NOMO-1 (cell line): Measurements from ENCODE around the gene PCDHB16.
"Not testable (repeated sequence)": the region's sequence is repeated elsewhere in the genome, so short reads cannot be mapped to it uniquely, and the experiment has no call there.

Experiments
- DNase-seq, 2 experiments: peaks; one replicate each; lab custom pipeline; 2025; ENCODE audit not compliant: unreplicated experiment in 2 of 2; lab: John Stamatoyannopoulos, UW

PCDHB16 gene

DNA sequence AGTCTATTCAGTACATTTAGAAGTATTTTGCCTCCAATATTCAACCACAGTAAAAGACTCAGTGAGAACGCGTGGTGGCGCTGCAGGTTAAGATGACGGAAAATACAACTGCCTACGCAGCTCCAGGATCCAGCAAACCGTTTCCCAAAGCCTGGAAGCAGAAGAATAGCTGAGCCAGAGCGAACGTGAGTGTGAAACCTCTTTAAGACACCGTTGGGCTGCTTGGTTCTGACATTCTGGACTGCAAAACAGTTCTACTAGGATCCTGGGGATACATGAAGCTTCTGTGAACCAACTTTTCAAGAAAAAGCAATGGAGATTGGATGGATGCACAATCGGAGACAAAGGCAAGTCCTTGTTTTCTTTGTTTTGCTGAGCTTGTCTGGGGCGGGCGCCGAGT lies at the start of gene PCDHB16:
Gene PCDHB16 (plus strand): TSS at position 140 of the 400 bp plus-strand sequence. CDS start 173 bp downstream, at position 313.
- DNase-seq, result no peak

DNA sequence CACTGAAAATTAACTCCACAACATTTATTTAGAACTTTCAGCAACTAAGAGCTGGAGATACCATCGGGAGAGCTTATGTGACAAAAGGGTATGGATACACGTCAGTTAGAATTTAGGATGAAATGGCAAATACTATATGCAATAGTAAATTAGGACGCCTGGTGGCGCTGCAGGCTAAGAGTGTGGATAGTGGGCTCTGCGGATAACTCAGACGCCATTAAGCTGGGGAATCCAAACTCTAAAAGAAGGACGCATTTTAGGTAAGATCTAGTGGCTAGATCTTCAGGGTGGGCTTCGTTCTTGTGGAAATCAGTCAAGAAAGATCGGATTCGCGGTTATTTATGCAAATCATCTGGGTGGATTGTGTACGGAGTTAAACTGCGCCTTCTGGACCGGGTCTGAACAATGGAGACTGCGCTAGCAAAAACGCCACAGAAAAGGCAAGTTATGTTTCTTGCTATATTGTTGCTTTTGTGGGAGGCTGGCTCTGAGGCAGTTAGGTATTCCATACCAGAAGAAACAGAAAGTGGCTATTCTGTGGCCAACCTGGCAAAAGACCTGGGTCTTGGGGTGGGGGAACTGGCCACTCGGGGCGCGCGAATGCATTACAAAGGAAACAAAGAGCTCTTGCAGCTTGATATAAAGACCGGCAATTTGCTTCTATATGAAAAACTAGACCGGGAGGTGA lies 47.0 kb upstream of the PCDHB16 start, which contains the start of gene PCDHB5:
Gene PCDHB5 (plus strand): TSS at position 177 of the 688 bp plus-strand sequence. CDS start 229 bp downstream, at position 406.
- DNase-seq, result no peak

DNA sequence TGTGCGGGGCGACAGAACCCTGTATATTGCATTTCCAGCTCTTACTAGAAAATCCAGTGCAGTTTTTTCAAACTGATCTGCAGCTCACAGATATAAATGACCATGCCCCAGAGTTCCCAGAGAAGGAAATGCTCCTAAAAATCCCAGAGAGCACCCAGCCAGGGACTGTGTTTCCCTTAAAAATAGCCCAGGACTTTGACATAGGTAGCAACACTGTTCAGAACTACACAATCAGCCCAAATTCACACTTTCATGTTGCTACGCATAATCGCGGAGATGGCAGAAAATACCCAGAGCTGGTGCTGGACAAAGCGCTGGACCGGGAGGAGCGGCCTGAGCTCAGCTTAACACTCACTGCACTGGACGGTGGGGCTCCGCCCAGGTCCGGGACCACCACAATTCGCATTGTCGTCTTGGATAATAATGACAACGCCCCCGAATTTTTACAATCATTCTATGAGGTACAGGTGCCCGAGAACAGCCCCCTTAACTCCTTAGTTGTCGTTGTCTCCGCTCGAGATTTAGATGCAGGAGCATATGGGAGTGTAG lies 46.4 kb upstream of the PCDHB16 start:
- DNase-seq, result no peak

DNA sequence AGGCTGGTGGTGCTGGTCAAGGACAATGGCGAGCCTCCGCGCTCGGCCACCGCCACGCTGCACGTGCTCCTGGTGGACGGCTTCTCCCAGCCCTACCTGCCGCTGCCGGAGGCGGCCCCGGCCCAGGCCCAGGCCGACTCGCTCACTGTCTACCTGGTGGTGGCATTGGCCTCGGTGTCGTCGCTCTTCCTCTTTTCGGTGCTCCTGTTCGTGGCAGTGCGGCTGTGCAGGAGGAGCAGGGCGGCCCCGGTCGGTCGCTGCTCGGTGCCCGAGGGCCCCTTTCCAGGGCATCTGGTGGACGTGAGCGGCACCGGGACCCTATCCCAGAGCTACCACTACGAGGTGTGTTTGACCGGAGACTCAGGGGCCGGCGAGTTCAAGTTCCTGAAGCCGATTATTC lies 44.8 kb upstream of the PCDHB16 start:
- DNase-seq, result not testable (repeated sequence)

DNA sequence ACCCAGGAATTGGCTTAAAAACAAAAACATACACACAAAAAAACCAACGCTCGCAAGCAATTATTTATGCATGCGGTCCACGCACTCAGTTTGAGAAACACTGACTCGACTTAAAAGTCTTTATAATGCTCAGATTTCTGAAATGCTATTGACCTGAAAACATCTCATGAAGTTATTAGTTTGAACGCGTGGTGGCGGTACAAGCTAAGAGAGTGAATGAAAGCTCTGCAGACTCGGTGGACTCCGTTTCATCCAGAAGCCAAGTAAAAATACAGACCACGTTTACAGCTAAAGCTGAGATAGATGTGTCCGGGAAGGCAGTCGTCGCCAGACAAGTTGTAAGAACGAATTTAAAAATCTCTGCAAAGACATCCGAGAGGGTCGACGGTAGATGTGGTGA lies 32.4 kb upstream of the PCDHB16 start, which contains the start of gene PCDHB6:
Gene PCDHB6 (plus strand): TSS at position 246 of the 400 bp plus-strand sequence. CDS start 201 bp downstream, outside the sequence.
- no peak for DNase-seq

DNA sequence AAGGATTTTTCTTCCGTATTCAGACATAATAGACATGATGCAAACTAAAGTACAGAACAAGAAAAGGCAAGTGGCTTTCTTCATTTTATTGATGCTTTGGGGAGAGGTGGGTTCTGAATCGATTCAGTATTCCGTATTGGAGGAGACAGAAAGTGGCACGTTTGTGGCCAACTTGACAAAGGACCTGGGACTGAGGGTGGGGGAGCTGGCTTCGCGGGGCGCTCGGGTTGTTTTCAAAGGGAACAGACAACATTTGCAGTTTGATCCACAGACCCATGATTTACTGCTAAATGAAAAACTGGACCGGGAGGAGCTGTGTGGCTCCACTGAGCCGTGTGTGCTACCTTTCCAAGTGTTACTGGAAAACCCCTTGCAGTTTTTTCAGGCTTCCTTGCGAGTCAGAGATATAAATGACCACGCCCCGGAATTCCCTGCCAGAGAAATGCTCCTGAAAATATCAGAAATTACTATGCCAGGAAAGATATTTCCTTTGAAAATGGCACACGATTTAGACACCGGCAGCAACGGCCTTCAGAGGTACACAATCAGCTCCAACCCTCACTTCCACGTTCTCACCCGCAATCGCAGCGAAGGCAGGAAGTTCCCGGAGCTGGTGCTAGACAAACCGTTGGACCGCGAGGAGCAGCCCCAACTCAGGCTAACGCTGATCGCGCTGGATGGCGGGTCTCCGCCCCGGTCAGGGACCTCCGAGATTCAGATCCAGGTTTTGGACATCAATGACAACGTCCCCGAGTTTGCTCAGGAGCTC lies 31.8 kb upstream of the PCDHB16 start:
- no peak for DNase-seq

DNA sequence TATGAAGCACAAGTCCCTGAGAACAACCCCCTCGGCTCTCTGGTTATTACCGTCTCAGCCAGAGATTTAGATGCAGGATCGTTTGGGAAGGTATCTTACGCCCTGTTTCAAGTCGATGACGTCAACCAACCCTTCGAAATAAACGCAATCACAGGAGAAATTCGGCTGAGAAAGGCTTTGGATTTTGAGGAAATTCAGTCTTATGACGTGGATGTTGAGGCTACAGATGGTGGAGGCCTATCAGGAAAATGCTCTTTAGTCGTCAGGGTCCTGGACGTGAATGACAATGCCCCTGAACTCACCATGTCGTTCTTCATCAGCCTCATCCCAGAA lies 31.2 kb upstream of the PCDHB16 start:
- DNase-seq, result no peak

DNA sequence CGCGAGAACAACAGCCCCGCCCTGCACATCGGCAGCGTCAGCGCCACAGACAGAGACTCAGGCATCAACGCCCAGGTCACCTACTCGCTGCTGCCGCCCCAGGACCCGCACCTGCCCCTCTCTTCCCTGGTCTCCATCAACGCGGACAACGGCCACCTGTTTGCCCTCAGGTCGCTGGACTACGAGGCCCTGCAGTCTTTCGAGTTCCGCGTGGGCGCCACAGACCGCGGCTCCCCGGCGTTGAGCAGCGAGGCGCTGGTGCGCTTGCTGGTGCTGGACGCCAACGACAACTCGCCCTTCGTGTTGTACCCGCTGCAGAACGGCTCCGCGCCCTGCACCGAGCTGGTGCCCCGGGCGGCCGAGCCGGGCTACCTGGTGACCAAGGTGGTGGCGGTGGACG lies 30.6 kb upstream of the PCDHB16 start:
- not testable (repeated sequence) for DNase-seq

DNA sequence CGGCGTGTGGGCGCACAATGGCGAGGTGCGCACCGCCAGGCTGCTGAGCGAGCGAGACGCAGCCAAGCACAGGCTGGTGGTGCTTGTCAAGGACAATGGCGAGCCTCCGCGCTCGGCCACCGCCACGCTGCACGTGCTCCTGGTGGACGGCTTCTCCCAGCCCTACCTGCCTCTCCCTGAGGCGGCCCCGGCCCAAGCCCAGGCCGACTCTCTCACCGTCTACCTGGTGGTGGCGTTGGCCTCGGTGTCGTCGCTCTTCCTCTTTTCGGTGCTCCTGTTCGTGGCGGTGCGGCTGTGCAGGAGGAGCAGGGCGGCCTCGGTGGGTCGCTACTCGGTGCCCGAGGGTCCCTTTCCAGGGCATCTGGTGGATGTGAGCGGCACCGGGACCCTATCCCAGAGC lies 30.1 kb upstream of the PCDHB16 start:
- DNase-seq, result not testable (repeated sequence)

DNA sequence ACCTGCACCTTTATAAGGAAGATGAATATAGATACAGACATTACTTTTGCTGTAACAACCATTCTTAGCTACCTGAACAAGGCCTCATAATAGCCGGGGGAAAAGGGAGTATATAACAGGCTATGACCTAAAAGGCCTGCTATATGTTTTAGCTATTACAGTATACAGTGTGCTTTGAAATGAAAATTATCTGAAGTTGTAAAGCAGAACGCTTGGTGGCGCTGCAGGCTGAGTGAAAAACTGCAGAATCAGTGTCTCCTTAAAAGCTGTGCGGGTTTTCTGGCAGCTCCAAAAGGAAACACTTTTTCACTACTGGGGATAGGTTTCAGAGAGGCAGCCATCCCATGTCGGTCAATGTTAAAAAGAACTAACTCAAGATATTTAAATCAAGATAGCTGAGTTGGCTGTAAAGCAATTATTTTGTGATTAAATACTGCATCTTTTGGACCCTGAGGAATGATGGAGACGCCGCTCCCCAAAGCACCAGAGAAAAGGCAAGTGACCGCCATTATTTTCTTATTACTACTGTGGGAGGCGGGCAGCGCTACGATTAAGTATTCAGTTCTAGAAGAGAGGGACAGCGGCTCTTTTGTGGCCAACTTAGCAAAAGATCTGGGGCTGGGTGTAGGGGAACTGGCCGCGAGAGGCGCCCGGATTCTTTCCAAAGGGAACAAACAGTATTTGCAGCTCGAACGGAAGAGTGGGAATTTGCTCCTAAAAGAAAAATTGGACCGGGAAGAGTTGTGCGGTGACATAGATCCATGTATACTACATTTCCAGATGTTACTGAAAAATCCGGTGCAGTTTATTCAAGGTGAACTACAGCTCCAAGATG lies 26.4 kb upstream of the PCDHB16 start:
- no peak for DNase-seq

DNA sequence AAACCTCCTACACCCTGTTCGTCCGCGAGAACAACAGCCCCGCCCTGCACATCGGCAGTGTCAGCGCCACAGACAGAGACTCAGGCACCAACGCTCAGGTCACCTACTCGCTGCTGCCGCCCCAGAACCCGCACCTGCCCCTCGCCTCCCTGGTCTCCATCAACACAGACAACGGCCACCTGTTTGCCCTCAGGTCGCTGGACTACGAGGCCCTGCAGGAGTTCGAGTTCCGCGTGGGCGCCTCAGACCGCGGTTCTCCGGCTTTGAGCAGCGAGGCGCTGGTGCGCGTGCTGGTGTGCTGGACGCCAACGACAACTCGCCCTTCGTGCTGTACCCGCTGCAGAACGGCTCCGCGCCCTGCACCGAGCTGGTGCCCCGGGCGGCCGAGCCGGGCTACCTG lies 24.8 kb upstream of the PCDHB16 start:
- not testable (repeated sequence) for DNase-seq

DNA sequence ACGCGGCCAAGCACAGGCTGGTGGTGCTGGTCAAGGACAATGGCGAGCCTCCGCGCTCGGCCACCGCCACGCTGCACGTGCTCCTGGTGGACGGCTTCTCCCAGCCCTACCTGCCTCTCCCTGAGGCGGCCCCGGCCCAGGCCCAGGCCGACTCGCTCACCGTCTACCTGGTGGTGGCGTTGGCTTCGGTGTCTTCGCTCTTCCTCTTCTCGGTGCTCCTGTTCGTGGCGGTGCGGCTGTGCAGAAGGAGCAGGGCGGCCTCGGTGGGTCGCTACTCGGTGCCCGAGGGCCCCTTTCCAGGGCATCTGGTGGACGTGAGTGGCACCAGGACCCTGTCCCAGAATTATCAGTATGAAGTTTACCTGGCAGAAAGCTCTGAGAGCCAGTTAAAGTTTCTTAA lies 24.3 kb upstream of the PCDHB16 start:
- not testable (repeated sequence) for DNase-seq

DNA sequence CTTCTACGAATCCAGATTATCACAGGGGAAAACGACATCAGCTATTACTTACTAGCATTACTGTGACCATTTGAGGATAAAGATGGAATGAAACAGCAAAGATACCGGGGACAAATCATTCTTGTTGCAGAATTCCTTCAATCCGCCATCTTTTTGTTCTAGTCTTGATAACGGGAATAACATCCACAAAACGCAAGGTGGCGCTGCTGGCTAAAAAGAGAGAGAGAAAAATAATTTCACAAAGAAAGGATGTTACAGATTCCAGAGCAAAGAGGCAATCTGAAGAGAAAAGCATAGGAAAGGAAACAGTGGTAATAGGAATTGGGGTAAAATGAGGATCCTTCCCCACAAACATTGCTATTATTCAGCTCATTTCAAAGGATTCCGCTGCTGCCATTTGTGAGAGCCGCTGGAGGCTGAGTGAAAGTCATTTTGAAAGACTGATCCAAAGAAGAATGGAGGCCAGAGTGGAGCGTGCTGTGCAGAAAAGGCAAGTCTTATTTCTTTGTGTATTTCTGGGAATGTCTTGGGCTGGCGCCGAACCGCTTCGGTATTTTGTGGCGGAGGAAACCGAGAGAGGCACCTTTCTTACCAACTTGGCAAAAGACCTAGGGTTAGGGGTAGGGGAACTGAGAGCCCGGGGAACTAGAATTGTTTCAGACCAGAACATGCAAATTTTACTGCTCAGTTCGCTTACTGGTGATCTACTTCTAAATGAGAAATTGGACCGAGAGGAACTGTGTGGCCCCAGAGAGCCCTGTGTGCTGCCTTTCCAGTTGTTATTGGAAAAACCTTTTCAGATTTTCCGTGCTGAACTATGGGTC lies 9.6 kb upstream of the PCDHB16 start, which contains the start of gene PCDHB7:
Gene PCDHB7 (plus strand): TSS at position 264 of the 824 bp plus-strand sequence. CDS start 192 bp downstream, at position 456.
- peak in 1 of 2 experiments; percentile 8 for DNase-seq

DNA sequence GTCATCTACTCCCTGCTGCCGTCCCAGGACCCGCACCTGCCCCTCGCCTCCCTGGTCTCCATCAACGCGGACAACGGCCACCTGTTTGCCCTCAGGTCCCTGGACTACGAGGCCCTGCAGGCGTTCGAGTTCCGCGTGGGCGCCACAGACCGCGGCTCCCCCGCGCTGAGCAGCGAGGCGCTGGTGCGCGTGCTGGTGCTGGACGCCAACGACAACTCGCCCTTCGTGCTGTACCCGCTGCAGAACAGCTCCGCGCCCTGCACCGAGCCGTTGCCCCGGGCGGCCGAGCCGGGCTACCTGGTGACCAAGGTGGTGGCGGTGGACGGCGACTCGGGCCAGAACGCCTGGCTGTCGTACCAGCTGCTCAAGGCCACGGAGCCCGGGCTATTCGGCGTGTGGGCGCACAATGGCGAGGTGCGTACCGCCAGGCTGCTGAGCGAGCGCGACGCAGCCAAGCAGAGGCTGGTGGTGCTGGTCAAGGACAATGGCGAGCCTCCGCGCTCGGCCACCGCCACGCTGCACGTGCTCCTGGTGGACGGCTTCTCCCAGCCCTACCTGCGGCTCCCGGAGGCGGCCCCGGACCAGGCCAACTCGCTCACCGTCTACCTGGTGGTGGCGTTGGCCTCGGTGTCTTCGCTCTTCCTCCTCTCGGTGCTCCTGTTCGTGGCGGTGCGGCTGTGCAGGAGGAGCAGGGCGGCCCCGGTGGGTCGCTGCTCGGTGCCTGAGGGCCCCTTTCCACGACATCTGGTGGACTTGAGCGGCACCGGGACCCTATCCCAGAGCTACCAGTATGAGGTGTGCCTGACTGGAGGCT lies 7.7 kb upstream of the PCDHB16 start:
- DNase-seq, result not testable (repeated sequence)

DNA sequence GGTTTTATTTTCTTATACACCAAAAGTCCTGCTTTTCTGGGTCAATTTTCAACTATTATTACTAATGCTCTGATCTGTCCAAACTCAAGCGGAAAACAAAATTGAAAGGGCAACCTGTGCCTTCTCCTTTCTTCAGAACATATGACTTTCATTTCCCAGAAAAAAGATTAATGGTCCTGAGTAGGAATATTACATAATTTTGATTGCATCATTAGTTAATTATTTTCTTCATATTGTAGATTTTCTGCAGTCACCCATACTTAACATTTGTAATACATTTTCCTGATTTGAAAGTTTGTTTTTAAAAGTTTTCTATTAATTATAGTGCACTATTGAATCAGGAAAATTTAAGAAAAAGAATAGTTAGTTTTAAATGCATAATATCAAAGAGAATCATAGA lies 6.3 kb upstream of the PCDHB16 start:
- no peak for DNase-seq

DNA sequence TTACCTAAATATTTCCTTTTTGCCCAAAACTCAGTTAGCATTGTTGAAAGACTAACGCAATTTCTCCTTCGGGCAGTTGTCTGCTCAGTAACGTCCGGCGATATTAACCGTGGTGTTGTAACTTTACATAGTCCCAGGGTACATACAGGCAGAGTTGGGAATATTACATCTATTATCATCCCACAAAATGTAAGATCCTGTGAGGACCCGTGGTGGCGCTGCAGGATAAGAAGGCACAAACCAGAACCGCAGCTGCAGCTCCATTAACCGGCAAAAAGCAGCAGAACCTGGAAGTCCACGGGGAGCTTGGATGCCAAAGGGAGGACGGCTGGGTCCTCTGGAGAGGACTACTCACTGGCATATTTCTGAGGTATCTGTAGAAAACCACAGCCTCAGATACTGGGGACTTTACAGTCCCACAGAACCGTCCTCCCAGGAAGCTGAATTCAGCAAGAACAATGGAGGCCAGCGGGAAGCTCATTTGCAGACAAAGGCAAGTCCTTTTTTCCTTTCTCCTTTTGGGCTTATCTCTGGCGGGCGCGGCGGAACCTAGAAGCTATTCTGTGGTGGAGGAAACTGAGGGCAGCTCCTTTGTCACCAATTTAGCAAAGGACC lies 4.5 kb upstream of the PCDHB16 start, which contains the start of gene PCDHB8:
Gene PCDHB8 (plus strand): TSS at position 214 of the 615 bp plus-strand sequence. CDS start 245 bp downstream, at position 459.
- not testable (repeated sequence) for DNase-seq

DNA sequence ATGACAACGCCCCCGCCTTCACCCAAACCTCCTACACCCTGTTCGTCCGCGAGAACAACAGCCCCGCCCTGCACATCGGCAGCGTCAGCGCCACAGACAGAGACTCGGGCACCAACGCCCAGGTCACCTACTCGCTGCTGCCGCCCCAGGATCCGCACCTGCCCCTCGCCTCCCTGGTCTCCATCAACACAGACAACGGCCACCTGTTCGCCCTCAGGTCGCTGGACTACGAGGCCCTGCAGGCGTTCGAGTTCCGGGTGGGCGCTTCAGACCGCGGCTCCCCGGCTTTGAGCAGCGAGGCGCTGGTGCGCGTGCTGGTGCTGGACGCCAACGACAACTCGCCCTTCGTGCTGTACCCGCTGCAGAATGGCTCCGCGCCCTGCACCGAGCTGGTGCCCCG lies 2.8 kb upstream of the PCDHB16 start:
- DNase-seq, result not testable (repeated sequence)

DNA sequence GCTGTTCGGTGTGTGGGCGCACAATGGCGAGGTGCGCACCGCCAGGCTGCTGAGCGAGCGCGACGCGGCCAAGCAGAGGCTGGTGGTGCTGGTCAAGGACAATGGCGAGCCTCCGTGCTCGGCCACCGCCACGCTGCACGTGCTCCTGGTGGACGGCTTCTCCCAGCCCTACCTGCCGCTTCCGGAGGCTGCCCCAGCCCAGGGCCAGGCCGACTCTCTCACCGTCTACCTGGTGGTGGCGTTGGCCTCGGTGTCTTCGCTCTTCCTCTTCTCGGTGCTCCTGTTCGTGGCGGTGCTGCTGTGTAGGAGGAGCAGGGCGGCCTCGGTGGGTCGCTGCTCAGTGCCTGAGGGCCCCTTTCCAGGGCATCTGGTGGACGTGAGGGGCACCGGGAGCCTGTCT lies 2.3 kb upstream of the PCDHB16 start:
- DNase-seq, result not testable (repeated sequence)
